ENCODE measurements around the gene KDR. TPM values are rescaled to one million over a fixed set of nuclear protein-coding genes. Genes with fewer than 3 reads are reported as not detected.

Gene KDR
- total RNA-seq, 4 donors from 2014 or later: 101 to 218 (median 117) TPM

DNA sequence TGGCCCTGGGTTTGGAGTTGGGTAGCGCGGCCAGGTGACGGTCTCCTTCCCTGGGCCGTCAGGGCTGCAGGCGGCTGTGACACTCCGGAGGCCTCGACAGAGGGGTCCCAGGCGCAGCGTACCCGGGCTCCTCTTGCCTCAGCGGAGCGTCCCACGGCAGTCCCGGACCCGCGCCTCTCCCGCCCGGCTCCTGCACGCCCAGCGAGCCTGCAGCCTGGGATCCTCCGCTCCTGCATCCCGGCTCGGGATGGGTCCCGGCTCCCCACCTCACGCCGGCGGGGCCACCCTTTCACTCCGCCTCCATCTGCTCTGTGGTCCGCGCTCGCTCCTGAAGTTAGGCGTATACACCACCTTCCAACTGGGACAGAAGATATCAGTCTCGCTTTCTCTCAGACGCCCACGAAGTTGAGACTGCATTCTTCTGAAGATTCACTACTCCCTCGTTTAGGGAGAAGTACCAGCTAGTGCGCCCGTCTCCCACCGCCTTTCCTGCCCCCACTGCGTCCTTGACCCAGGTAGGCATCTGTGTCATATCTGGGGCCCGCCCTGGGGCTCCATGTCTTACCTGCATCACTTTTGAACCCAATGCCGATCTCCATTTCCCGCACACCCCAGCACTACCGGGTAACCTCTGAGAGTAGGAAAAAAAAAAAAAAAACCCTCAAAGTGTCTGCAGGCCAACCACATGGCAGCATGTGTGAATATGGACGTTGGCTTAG is 32.3 kb upstream of the KDR start:
- no peak overlapping the region for H3K27ac ChIP-seq
- no peak for TF ChIP-seq POLR2A (IDR thresholded peaks at IDR 0.05)
- TF ChIP-seq, protein P1, sequence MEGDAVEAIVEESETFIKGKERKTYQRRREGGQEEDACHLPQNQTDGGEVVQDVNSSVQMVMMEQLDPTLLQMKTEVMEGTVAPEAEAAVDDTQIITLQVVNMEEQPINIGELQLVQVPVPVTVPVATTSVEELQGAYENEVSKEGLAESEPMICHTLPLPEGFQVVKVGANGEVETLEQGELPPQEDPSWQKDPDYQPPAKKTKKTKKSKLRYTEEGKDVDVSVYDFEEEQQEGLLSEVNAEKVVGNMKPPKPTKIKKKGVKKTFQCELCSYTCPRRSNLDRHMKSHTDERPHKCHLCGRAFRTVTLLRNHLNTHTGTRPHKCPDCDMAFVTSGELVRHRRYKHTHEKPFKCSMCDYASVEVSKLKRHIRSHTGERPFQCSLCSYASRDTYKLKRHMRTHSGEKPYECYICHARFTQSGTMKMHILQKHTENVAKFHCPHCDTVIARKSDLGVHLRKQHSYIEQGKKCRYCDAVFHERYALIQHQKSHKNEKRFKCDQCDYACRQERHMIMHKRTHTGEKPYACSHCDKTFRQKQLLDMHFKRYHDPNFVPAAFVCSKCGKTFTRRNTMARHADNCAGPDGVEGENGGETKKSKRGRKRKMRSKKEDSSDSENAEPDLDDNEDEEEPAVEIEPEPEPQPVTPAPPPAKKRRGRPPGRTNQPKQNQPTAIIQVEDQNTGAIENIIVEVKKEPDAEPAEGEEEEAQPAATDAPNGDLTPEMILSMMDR (IDR thresholded peaks at IDR 0.05): no peak
- no peak for DNase-seq
- no peaks in the 10 kb centered on the region for H3K36me3 ChIP-seq
- no peaks in the 10 kb centered on the region for H3K9me3 ChIP-seq
- no peak overlapping the region for H3K4me3 ChIP-seq
- H3K4me1 ChIP-seq: no peaks in the 10 kb centered on the region
- H3K27me3 ChIP-seq: no peaks in the 10 kb centered on the region
- intact Hi-C loops (cut with DNase I; ENCODE audit: low total_unique reads): no loop called here

DNA sequence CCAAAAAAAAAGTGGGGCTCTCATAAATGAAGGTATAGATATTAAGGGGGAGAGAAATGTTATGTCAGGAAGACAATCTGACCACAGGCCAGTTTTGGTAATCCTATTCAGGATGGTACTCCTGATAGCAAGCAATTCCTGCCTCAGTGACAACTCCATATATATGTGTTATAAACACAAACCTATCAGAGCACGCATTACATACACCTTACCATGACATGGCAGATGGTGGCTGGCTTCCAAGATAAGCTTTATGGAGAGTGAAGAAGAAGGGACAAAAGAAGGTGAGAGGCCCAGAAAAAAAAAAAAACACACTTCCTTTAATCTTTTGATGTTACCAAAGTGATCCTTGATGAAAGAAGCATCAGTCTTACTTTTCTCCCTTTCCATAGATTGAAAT is 29.5 kb upstream of the KDR start:
- H3K4me1 ChIP-seq: no peaks in the 10 kb centered on the region
- H3K27me3 ChIP-seq: no peaks in the 10 kb centered on the region
- no peak for DNase-seq
- intact Hi-C loops (cut with DNase I; ENCODE audit: low total_unique reads): no loop called here
- no peak overlapping the region for H3K4me3 ChIP-seq
- TF ChIP-seq, protein P1 (IDR thresholded peaks at IDR 0.05): no peak
- TF ChIP-seq POLR2A (IDR thresholded peaks at IDR 0.05): no peak
- H3K27ac ChIP-seq: no peak overlapping the region
- no peaks in the 10 kb centered on the region for H3K9me3 ChIP-seq
- no peaks in the 10 kb centered on the region for H3K36me3 ChIP-seq

DNA sequence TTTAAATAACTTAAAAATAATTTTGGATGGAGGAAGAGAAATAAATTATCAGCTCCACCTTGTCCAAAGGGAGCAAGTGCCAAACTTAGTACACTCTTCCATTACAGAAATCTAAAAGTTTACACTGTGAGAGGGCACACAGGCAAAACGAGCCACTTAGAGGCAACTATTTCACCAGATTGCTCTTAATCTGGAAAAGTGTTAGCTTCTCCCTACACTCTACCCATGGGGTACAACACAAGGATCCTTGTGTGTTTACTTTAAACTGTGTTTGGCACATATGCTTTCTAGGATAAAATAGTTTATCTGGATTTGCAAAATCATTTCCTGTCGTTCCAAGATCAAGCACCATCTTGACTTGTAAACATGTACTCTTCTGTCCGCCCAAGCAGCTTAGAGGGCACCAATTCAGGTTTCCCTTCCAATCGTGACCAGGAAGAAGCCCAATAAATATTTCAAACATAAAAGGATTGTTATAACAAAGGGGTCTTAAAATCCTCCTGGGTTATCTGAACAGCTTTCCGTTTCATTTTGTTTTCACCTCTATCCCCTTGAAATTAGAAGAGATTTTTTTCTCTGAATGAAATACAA is 29.0 kb upstream of the KDR start:
- no peaks in the 10 kb centered on the region for H3K9me3 ChIP-seq
- intact Hi-C loops (cut with DNase I; ENCODE audit: low total_unique reads): no loop called here

DNA sequence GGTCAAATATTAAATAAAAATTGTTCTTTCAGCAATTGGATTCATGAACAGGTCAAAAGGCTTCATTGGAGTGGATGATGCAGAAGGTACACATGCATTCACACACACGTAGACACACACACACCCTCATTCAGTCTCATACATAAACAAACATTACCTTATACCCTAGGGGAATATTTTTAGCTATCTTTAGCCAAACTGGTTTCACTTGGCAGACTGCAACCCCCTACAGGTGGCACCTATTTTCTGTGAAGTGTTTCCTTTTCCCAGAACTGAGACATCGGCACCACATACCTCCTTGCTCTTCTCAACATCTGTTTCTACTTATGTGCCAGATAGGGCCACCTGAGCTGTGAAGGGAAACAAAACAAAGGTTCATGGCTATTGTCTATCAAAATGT is 18.5 kb upstream of the KDR start:
- intact Hi-C loops (cut with DNase I; ENCODE audit: low total_unique reads): no loop called here
- TF ChIP-seq, protein P1 (IDR thresholded peaks at IDR 0.05): no peak
- TF ChIP-seq POLR2A (IDR thresholded peaks at IDR 0.05): no peak
- no peak for DNase-seq
- Histone ChIP-seq H3K27me3 (no peaks in the 10 kb centered on the region), H3K9me3 (no peaks in the 10 kb centered on the region), H3K4me3 (no peak overlapping the region), H3K4me1 (no peaks in the 10 kb centered on the region), H3K27ac (no peak overlapping the region), H3K36me3 (peaks cover 0 to 2% of the 10 kb centered on the region in 2 donors)

More for the DNA sequence above, 29.0 kb upstream of the KDR start:
- Histone ChIP-seq H3K4me3 (no peak overlapping the region), H3K27ac (no peak overlapping the region), H3K36me3 (no peaks in the 10 kb centered on the region), H3K4me1 (no peaks in the 10 kb centered on the region), H3K27me3 (no peaks in the 10 kb centered on the region)
- no peak for DNase-seq
- TF ChIP-seq, protein P1 (IDR thresholded peaks at IDR 0.05): no peak
- TF ChIP-seq POLR2A (IDR thresholded peaks at IDR 0.05): no peak

DNA sequence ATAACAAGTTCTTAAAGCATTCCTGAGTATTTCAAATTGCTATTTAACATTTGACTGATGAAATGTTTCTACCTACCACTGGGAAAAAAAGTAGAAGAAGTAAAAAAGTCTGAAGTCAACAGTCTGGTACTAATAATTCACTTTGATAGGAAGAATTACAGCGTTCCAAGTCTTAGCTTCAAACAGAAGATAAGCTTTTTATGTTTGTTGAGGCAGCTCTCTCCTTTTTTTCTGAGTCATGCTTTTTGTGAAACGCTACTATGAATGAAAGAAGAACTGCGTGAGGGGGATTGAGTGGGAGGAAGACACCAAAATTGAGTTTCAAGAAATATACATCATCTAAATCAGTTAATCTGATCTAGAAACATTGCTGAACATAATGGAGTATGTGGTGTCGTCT is 13.0 kb upstream of the KDR start:
- TF ChIP-seq POLR2A (IDR thresholded peaks at IDR 0.05): no peak
- intact Hi-C loops (cut with DNase I; ENCODE audit: low total_unique reads): no loop called here

More for the DNA sequence above, 13.0 kb upstream of the KDR start:
- Histone ChIP-seq H3K27me3 (no peaks in the 10 kb centered on the region), H3K27ac (peak overlapping the region; percentile 47 to 60), H3K9me3 (no peaks in the 10 kb centered on the region), H3K36me3 (no peaks in the 10 kb centered on the region), H3K4me3 (no peak overlapping the region), H3K4me1 (no peaks in the 10 kb centered on the region)
- no peak for DNase-seq
